H1 (cell line): ENCODE results near the gene ZNF433. TPM values are rescaled to one million over a fixed set of nuclear protein-coding genes. Genes with fewer than 3 reads are reported as not detected.

Experiments used
- CTCF ChIA-PET: fragments of 300-600 bp; sonication (Branson Sonifier 250); formaldehyde crosslinking; loops from one replicate; lab custom pipeline; 2021; ENCODE audit not compliant: partially characterized antibody; lab: Charles Lee
- POLR2A ChIA-PET: fragments of 300-600 bp; sonication (Branson Sonifier 250); formaldehyde crosslinking; loops from one replicate; lab custom pipeline; 2021; ENCODE audit warnings: inconsistent platforms; ENCODE audit not compliant: partially characterized antibody; lab: Charles Lee
- DNase-seq, 2 experiments: peaks; one replicate each; pipeline versions ENCODE4 v3.0.0 to v3.0.0-alpha.2; 2010 to 2022; ENCODE audit warnings: low spot score in 2 of 2, low read depth in 1 of 2, mixed read lengths in 1 of 2
- FAIRE-seq: peaks from 2 replicates; lab custom pipeline; 2011; peaks lifted over from hg19 to GRCh38; lab: Jason Lieb, UNC
- H2AFZ ChIP-seq: 2 replicates; pipeline ENCODE4 v1.8.1; 2012; ENCODE audit warnings: low read length, inconsistent platforms
- H2AK5ac ChIP-seq: 2 replicates; pipeline ENCODE4 v1.6.1; 2013; ENCODE audit warnings: low read depth, low read length
- H2BK120ac ChIP-seq: replicated peaks from 2 replicates; pipeline ENCODE3; 2013; ENCODE audit warnings: low read depth, low read length, inconsistent platforms
- H2BK12ac ChIP-seq: 2 replicates; pipeline ENCODE4 v1.6.1; 2013; ENCODE audit warnings: low read depth, low read length
- H2BK15ac ChIP-seq: 2 replicates; pipeline ENCODE4 v1.6.1; 2013; ENCODE audit warnings: low read length
- H2BK20ac ChIP-seq: 2 replicates; pipeline ENCODE4 v1.6.1; 2013; ENCODE audit warnings: low read length
- H2BK5ac ChIP-seq: 2 replicates; pipeline ENCODE4 v1.6.1; 2013; ENCODE audit warnings: low read depth, low read length
- H3K14ac ChIP-seq: 2 replicates; pipeline ENCODE4 v1.6.1; 2013; ENCODE audit warnings: inconsistent platforms; ENCODE audit not compliant: insufficient read length
- H3K18ac ChIP-seq: 2 replicates; pipeline ENCODE4 v1.6.1; 2013; ENCODE audit warnings: low read length; ENCODE audit errors: extremely low read depth
- H3K23ac ChIP-seq: 2 replicates; pipeline ENCODE4 v1.6.1; 2013; ENCODE audit warnings: inconsistent platforms; ENCODE audit not compliant: insufficient read length
- H3K23me2 ChIP-seq: 2 replicates; pipeline ENCODE4 v1.6.1; 2013; ENCODE audit warnings: low read depth, low read length
- H3K27ac ChIP-seq: 2 replicates; pipeline ENCODE4 v1.6.1; 2011; ENCODE audit warnings: low read depth, low read length, inconsistent platforms
- H3K27me3 ChIP-seq, 4 experiments: replicated peaks in 1 of 4; 1 replicate in 1 of 4; 2 replicates in 3 of 4; pipeline versions ENCODE4 v1.6.1 to v1.8.1; 2011 to 2013; ENCODE audit warnings: low read length in 3 of 4, mild to moderate bottlenecking in 3 of 4, inconsistent platforms in 2 of 4, mixed read lengths in 2 of 4, moderate library complexity in 1 of 4; ENCODE audit not compliant: control insufficient read depth in 3 of 4, insufficient read depth in 3 of 4; ENCODE audit errors: extremely low read depth in 1 of 4
- H3K36me3 ChIP-seq, 4 experiments: 2 replicates each; pipeline versions ENCODE4 v1.6.1 to v1.8.1; 2011 to 2013; ENCODE audit warnings: mild to moderate bottlenecking in 4 of 4, low read length in 3 of 4, moderate library complexity in 2 of 4, control low read depth in 1 of 4, inconsistent platforms in 1 of 4; ENCODE audit not compliant: insufficient read depth in 4 of 4, control insufficient read depth in 2 of 4
- H3K4ac ChIP-seq: replicated peaks from 2 replicates; pipeline ENCODE3; 2013; ENCODE audit warnings: low read length, low read depth, mixed read lengths, inconsistent platforms; ENCODE audit not compliant: insufficient read length
- H3K4me1 ChIP-seq, 4 experiments: replicated peaks in 1 of 4; 1 replicate in 1 of 4; 2 replicates in 3 of 4; pipeline versions ENCODE4 v1.6.1 to v1.8.1; 2011 to 2013; ENCODE audit warnings: low read length in 3 of 4, inconsistent platforms in 2 of 4, mixed read lengths in 1 of 4; ENCODE audit not compliant: insufficient read depth in 4 of 4, control insufficient read depth in 3 of 4
- H3K4me2 ChIP-seq, 2 experiments: 2 replicates each; pipeline versions ENCODE4 v1.6.1 to v1.8.1; 2011 to 2013; ENCODE audit warnings: low read depth in 2 of 2, low read length in 2 of 2, control low read depth in 1 of 2, inconsistent platforms in 1 of 2, mild to moderate bottlenecking in 1 of 2; ENCODE audit not compliant: insufficient read depth in 1 of 2
- H3K4me3 ChIP-seq, 4 experiments: fragments of 200-600, 300-600 bp in 1 of 4; sonication (generic), shearing (Covaris generic), sonication (Bioruptor Twin) in 1 of 4; 2 replicates each; pipeline versions ENCODE4 v1.5.1 to v1.8.1; 2011 to 2016; ENCODE audit warnings: low read length in 4 of 4, low read depth in 3 of 4, control low read depth in 2 of 4, inconsistent platforms in 2 of 4, mild to moderate bottlenecking in 2 of 4, mixed read lengths in 1 of 4, moderate library complexity in 1 of 4; ENCODE audit not compliant: insufficient read depth in 2 of 4; ENCODE audit errors: extremely low read depth in 1 of 4
- H3K56ac ChIP-seq: replicated peaks from 2 replicates; pipeline ENCODE3; 2013; ENCODE audit warnings: low read depth, mild to moderate bottlenecking, mixed read lengths, low read length, inconsistent platforms; ENCODE audit not compliant: insufficient read length
- H3K79me1 ChIP-seq: 2 replicates; pipeline ENCODE4 v1.6.1; 2013; ENCODE audit warnings: low read depth, low read length, control low read depth
- H3K79me2 ChIP-seq, 2 experiments: 2 replicates each; pipeline versions ENCODE4 v1.6.1 to v1.8.1; 2012 to 2013; ENCODE audit warnings: low read length in 2 of 2, mild to moderate bottlenecking in 2 of 2, inconsistent platforms in 1 of 2; ENCODE audit not compliant: insufficient read depth in 2 of 2, control insufficient read depth in 1 of 2
- H3K9ac ChIP-seq, 4 experiments: replicated peaks in 1 of 4; 1 replicate in 1 of 4; 2 replicates in 3 of 4; pipeline versions ENCODE4 v1.6.1 to v1.8.1; 2011 to 2013; ENCODE audit warnings: low read depth in 3 of 4, low read length in 3 of 4, control low read depth in 2 of 4, mild to moderate bottlenecking in 2 of 4, moderate library complexity in 2 of 4, inconsistent platforms in 1 of 4; ENCODE audit errors: extremely low read depth in 1 of 4
- H3K9me3 ChIP-seq, 2 experiments: 2 replicates each; pipeline versions ENCODE4 v1.6.1 to v1.8.1; 2012 to 2013; ENCODE audit warnings: mild to moderate bottlenecking in 2 of 2, moderate library complexity in 2 of 2, control low read depth in 1 of 2, inconsistent platforms in 1 of 2, low read depth in 1 of 2, low read length in 1 of 2, mixed read lengths in 1 of 2; ENCODE audit not compliant: insufficient read depth in 2 of 2
- H4K20me1 ChIP-seq, 2 experiments: replicated peaks in 1 of 2; 2 replicates each; pipeline versions ENCODE3 to v1.8.1; 2011 to 2013; ENCODE audit warnings: inconsistent platforms in 2 of 2, low read length in 2 of 2, mild to moderate bottlenecking in 1 of 2; ENCODE audit not compliant: insufficient read depth in 2 of 2, control insufficient read depth in 1 of 2
- H4K5ac ChIP-seq: 2 replicates; pipeline ENCODE4 v1.6.1; 2013; ENCODE audit warnings: low read length, low read depth, mixed read lengths, inconsistent platforms; ENCODE audit not compliant: insufficient read length
- H4K8ac ChIP-seq: 2 replicates; pipeline ENCODE4 v1.8.0; 2013; ENCODE audit warnings: mild to moderate bottlenecking, moderate library complexity, low read length, inconsistent platforms; ENCODE audit not compliant: insufficient read depth; ENCODE audit errors: extremely low read depth
- H4K91ac ChIP-seq: replicated peaks from 2 replicates; pipeline ENCODE3; 2013; ENCODE audit warnings: low read length, mixed read lengths, inconsistent platforms; ENCODE audit not compliant: insufficient read length
- EP300 ChIP-seq, 2 experiments: IDR thresholded peaks; 1 replicate in 1 of 2; 2 replicates in 1 of 2; pipeline ENCODE4 v1.6.1; 2011 to 2012; ENCODE audit warnings: low read depth in 2 of 2, low read length in 2 of 2, mild to moderate bottlenecking in 2 of 2, borderline replicate concordance in 1 of 2, inconsistent platforms in 1 of 2, moderate library complexity in 1 of 2
- HDAC6 ChIP-seq: IDR thresholded peaks from one replicate; pipeline ENCODE4 v1.7.1; 2012; ENCODE audit warnings: low read depth, mild to moderate bottlenecking, inconsistent platforms, low read length, moderate library complexity
- TBP ChIP-seq: IDR thresholded peaks from 2 replicates; pipeline ENCODE4 v1.6.1; 2011; ENCODE audit warnings: low read depth, low read length, improper control_type of control experiment
- WGBS, 2 experiments: shearing (Covaris generic) in 1 of 2; methylation state at CpG; one replicate each; pipeline versions ENCODE4 v1.1.6 to v1.1.7; 2013 to 2015; ENCODE audit warnings: low lambda C conversion rate in 2 of 2, mixed read lengths in 2 of 2, inconsistent platforms in 1 of 2, low coverage in 1 of 2, missing lambda C conversion rate in 1 of 2; ENCODE audit not compliant: insufficient replicate concordance in 2 of 2, insufficient coverage in 1 of 2, insufficient read length in 1 of 2; ENCODE audit errors: extremely low coverage in 1 of 2, missing lambda C conversion rate in 1 of 2; 5-methylcytosine and 5-hydroxymethylcytosine counted together
- polyA plus RNA-seq, 7 experiments: library from polyadenylated mRNA; depleted of rRNA in 3 of 7; stranded (reverse) in 5 of 7; unstranded in 2 of 7; fragments of >200 nt in 5 of 7; fragments of 200-250 nt in 2 of 7; gene quantifications; 1 replicate in 5 of 7; 2 replicates in 1 of 7; 4 replicates in 1 of 7; pipeline versions ENCODE4 v1.2.1 to v1.2.3, GENCODE V29; 2011 to 2013; ENCODE audit warnings: missing spikeins in 2 of 7, mixed read lengths in 2 of 7
- total RNA-seq: library from RNA; stranded (reverse); fragmentation: NEBNext Ultra II Directional; extraction: Animal tissue kit (Norgen Biotek cat#: 25700); gene quantifications from 2 replicates; pipeline ENCODE4 v1.2.1, GENCODE V29; 2021

ZNF433 gene
- total and polyA plus RNA-seq, 2 of the 8 experiments (the other 6 are each of a cell fraction or from before 2014, with no cell fraction given) = 0.68 to 1.8 TPM

- DNase-seq = peak in 1 of 2 experiments; percentile 72
- 33% methylated on average over 5 of the region's 5 CpGs; no CpG with 5 or more reads in 1 of the 2 experiments for WGBS, 2 experiments
- H4K8ac ChIP-seq = no peak overlapping the region; the same call in 1 of the 2 replicates
- FAIRE-seq = no peak
- H4K5ac ChIP-seq = no peak overlapping the region
- no peak overlapping the region for H2AK5ac ChIP-seq
- peaks cover 0 to 5% (median 2%) of the 10 kb centered on the region in 4 experiments; a peak in 2 of 8 replicates for H3K36me3 ChIP-seq
- H3K9ac ChIP-seq = no peak overlapping the region
- ChIA-PET POLR2A (interaction anchor here (0.6 to 5.9 kb wide), 9 partner anchors 8 to 171 kb away, joined by 3 to 72 read pairs (median 5); partner anchors contain the start of genes ZNF433, ZNF625, ZNF700 and ZNF763), CTCF (interaction anchor here (0.6 to 13.7 kb wide), 25 partner anchors 8 to 541 kb away, joined by 3 to 169 read pairs (median 5); partner anchors contain the start of genes ELOF1, ZNF20, ZNF491 and ZNF69)
- H3K14ac ChIP-seq = no peak overlapping the region
- H3K27ac ChIP-seq = no peak overlapping the region
- peaks cover 0 to 9% of the 10 kb centered on the region in 2 experiments; a peak in 2 of 4 replicates for H3K79me2 ChIP-seq
- no peak overlapping the region for H3K23ac ChIP-seq
- H3K18ac ChIP-seq = no peak overlapping the region
- H2BK20ac ChIP-seq = no peak overlapping the region
- no peaks in the 10 kb centered on the region for H4K20me1 ChIP-seq
- no peak overlapping the region for H2BK12ac ChIP-seq
- no peak overlapping the region for H3K4ac ChIP-seq
- peaks cover 22 to 32% of the 10 kb centered on the region in 2 experiments for H3K9me3 ChIP-seq
- no peak overlapping the region for H3K4me3 ChIP-seq
- no peaks in the 10 kb centered on the region for H3K27me3 ChIP-seq
- peaks cover 7% of the 10 kb centered on the region; the same call in 1 of the 2 replicates for H3K23me2 ChIP-seq
- H2BK120ac ChIP-seq = no peak overlapping the region
- peaks cover 0 to 5% (median 0%) of the 10 kb centered on the region in 4 experiments; a peak in 4 of 7 replicates for H3K4me1 ChIP-seq
- H3K56ac ChIP-seq = no peak overlapping the region
- 0 out of 4 replicates have a peak overlapping the region, but pooled peaks of 1 of the 2 experiments have one; percentile 20 for H3K4me2 ChIP-seq
- H3K79me1 ChIP-seq = no peaks in the 10 kb centered on the region
- H2BK15ac ChIP-seq = no peak overlapping the region
- H2BK5ac ChIP-seq = no peak overlapping the region
- no peak overlapping the region for H4K91ac ChIP-seq
- no peak overlapping the region for H2AFZ ChIP-seq
- TF ChIP-seq TBP = peak; percentile 58; the same call in 1 of the 2 replicates
- TF ChIP-seq EP300 (IDR thresholded peaks at IDR 0.05; ENCODE audit: borderline replicate concordance in 1 of 2, low read depth in 2 of 2, low read length in 2 of 2) = no peak
- no peak for TF ChIP-seq HDAC6
These were observed 50.5 kb downstream of the ZNF433 start for GRCh38 chr19:11984986-11985385.
